HPDE6-E6E7 (cell line): ENCODE data around the gene ZNF764.

ENCODE experiments used
- DNase-seq: peaks from one replicate; pipeline ENCODE4 v3.0.0; 2011; ENCODE audit warnings: missing footprints; ENCODE audit errors: extremely low spot score

The ZNF764 gene

DNA sequence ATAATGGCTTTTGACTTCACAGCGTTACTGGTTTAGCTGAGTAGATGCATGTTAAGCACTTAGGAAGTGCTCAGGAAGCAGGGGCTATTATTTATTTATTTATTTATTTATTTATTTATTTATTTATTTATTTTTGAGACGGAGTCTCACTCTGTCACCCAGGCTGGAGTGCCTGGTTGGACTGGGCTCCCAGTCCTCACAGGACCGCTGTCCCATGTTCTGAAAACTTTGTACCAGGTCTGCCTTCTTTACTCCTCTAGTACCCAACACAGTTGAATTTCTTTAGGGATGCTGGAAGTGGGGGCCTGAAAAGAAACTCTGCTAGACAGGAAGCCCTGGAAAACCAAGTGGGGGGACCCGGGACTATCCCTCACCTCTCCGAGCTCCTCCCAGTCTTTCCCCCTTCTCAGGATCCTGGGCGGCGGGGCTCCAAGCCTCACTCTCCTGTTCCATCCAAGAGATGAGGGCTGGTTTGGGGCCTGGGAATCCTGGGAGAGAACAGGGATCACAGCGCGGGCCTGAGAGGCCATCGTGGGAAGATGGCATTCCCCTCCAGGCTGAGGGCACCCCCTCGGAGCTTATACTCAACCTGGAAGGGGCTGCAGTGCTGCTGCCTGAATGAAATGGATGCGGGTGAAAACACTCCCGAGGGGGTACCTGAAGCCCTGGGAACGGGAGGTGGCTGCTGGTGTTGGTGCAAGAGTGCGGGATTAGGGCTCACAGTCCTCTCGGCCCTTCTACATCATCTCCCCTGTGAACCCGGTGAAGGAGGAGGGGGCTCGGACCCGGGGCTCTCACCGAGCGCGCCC lies 12.7 kb upstream of the ZNF764 start:
- no peak for DNase-seq

DNA sequence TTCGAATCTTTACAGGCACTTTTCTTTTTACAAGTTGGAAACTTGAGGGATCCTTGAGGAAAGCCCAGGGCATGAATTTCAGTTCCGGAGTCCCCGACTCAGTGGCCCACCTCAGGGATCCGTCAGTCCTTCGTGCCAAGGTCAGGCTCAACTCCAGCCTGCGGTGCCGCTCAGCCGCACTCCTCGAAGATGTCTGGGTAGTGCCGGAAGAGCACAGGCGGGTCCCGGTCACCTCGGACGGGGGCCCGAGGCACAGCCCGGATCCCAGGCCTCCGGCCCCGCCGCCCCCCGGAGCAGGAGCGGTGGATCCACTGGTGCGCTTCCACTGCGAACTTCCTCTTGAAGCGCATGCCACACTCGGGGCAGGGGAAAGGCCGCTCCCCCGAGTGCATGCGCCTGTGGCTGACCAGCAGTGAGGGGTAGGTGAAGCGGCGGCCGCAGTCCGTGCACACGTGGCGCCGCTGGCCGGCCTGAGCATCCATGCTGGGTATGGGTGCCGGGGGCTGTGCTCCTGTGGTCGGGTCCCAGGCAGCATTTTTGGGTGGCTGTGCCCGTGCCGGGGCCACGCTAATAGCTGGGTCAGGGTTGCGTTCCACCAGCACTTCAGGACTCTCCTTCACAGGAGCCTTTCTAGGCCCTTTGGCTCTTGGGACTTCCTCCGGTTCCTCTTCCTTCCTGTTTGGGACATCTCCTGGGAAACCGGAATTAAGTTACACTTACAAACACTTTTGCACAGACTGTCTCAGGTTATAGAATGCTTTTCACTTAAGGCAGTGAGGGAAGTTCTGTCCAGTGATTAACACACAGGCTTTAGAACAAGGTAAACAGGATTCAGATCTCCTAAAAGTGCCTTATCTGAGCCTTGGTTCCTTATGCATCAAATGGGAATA lies 11.8 kb upstream of the ZNF764 start:
- no peak for DNase-seq

- DNase-seq, result no peak
Measured at GRCh38 chr16:30569281-30569680, 11.1 kb upstream of the ZNF764 start.

DNA sequence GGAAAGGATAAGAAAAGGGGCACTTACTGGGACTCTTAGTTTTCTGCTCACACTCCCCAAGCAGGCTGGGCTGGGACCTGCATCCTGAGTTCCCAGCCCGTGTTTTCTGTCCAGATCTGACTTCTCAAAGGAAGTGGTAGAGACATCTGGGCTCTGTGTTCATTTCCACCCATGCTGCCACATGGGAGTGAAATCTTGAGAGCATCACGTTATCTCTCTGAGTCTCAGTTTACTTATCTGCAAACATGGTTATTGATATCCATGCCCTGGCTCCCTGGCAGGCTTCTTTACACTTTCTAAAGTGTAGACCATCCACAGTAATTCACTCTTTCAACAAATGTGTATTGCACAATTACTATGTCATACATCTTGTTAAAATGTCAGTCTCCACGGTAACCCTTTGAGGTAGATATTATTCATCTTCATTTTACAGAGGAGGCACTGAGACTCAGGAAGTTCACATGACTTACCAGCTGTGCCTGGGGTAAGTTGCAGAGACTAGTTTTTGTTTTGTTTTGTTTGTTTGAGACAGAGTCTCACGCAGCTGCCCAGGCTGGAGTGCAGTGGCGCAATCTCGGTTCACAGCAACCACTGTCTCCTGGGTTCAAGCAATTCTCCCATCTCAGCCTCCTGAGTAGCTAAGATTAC lies 9.9 kb upstream of the ZNF764 start:
- peak; percentile 77 for DNase-seq

DNA sequence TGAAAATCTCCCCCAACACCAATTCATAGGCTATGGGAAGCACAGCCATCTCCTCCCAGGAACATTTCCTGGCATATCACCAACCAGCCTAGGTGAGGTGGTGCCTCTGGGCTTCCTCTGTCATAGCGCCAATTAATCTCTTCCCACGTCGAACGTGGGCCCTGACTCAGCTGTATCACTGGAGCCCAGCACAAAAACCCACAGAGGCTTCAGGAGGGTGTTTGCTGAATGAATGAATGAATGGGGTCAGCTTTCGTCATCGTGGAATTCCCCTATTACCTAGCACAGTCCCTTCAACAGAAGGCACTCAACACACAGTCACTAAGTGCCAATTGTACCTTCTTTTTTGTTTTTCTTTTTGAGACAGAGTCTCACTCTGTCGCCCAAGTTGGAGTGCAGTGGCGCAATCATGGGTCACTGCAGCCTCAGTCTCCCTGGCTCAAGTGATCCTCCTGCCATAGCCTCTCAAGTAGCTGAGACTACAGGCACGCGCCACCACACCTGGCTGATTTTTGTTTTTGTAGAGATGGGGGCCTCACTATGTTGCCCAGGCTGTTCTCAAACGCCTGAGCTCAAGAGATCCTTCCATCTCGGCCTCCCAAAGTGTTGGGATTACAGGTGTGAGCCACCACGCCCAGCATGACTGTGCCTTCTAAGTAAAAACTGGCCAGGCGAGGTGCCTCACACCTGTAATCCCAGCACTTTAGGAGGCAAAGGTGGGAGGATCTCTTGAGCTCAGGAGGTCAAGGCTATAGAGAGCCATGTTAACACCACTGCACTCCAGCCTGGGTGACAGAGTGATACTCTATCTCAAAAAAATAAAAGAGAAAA lies 9.2 kb upstream of the ZNF764 start:
- no peak for DNase-seq

GRCh38 chr16:30566531-30566930 lies 8.4 kb upstream of the ZNF764 start:
- DNase-seq, result no peak

DNA sequence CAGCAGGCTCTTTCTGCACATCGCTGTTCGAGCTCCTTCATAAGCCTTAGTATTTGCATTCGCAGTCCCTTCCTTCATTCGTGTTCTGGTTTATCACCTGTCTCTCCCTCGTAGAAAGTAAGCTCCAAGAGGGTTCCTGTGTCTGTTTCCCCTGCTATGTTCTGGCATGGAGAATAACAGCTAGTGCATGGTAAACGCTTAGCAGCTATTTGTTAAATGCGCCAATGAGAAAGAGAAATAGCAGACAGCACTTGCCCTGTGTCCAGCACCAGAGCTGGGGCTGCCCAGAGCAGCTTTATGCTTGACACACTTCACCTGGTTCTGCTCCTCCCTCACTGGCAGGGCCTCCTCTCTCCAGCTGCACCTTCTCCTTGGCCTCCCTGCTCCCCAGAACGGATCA lies 7.8 kb upstream of the ZNF764 start:
- no peak for DNase-seq

DNA sequence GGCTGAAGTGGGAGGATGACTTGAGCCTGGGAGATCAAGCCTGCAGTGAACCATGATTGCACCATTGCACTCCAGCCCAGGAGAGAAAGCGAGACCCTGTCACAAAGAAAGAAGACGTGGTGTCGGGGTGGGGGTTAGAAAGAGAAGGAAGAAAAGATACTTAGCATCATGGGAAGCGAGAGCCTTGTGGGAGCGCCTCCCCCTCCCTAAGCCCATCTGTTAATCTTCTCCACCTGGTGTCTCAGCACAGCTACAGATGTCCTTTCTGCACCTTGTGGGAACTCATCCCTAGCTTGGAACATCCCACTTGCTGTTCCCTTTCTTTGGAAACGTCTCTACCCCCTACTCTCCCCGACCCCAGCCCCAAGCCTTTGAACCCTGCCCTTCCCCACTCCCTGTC lies 7.4 kb upstream of the ZNF764 start:
- no peak for DNase-seq

- DNase-seq, result no peak
Measured at GRCh38 chr16:30562021-30562420, 3.8 kb upstream of the ZNF764 start.

GRCh38 chr16:30561089-30561816 lies 3.1 kb upstream of the ZNF764 start:
- no peak for DNase-seq

DNA sequence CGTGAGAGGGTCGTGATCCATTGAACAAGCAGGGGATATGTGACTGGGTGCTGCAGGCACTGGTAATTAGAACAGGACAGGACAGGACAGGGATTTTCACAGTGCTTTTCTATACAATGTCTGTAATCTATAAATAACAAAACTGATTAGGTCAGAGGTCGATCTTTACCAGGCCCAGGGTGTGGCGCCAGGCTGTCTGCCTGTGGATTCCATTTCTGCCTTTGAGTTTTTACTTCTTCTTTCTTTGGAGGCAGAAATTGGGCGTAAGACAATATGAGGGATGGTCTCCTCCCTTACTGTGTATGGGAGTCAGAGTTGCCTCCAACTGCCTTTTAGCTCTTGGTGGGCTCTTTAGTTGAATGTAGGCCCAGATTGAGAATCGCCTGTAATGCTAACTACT lies 1.5 kb upstream of the ZNF764 start:
- no peak for DNase-seq

- no peak for DNase-seq
Measured at GRCh38 chr16:30558789-30559377, 709 bp upstream of the ZNF764 start.

GRCh38 chr16:30557707-30557956 lies 542 bp downstream of the ZNF764 start:
- DNase-seq, result no peak

GRCh38 chr16:30556125-30556473 lies 2.1 kb downstream of the ZNF764 start:
- DNase-seq, result no peak

- no peak for DNase-seq
Measured at GRCh38 chr16:30555315-30556124, 2.7 kb downstream of the ZNF764 start.

- DNase-seq, result no peak
Measured at GRCh38 chr16:30554557-30555314, 3.4 kb downstream of the ZNF764 start.

- no peak for DNase-seq
Measured at GRCh38 chr16:30553393-30553899, 4.7 kb downstream of the ZNF764 start.

GRCh38 chr16:30552956-30553355 lies 5.2 kb downstream of the ZNF764 start:
- no peak for DNase-seq

DNA sequence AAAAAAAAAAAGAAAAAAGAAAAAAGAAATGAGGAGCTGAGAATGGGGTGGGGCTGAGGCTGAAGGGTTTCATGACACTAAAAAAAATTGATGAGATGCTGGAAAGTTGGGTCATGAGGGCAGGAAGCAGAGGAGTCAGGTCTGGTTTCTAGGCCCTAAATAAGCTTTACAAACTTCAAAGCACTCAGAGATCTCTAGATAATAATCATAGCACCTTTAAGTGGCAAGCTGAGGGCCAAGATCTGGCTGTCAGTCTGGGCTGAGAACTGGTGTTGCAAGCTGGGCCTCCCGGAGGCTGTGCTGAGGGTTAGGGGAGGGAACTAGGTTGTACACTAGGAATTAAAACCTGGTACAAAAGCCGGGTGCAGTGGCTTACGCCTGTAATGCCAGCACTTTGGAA lies 6.4 kb downstream of the ZNF764 start:
- no peak for DNase-seq
